Testis (tissue), 3 donors: Measurements from ENCODE around the gene OR7A5. TPM values are rescaled to one million over a fixed set of nuclear protein-coding genes. Genes with fewer than 3 reads are reported as not detected.

ENCODE experiments used
- DNase-seq: peaks from one replicate; pipeline ENCODE4 v3.0.0-alpha.2; 2019
- H3K27ac ChIP-seq, 2 donors: fragments of 200-600 bp; sonication (generic); one replicate each; pipeline ENCODE4 v1.5.1; 2019
- H3K27me3 ChIP-seq: fragments of 200-600 bp; sonication (generic); one replicate; pipeline ENCODE4 v1.5.1; 2019
- H3K36me3 ChIP-seq: fragments of 200-600 bp; sonication (generic); one replicate; pipeline ENCODE4 v1.5.1; 2017; ENCODE audit warnings: low read depth; ENCODE audit errors: missing control alignments
- H3K4me1 ChIP-seq: fragments of 200-600 bp; sonication (generic); one replicate; pipeline ENCODE4 v1.5.1; 2019
- H3K4me3 ChIP-seq, 2 donors: fragments of 200-600 bp; sonication (generic); one replicate each; pipeline ENCODE4 v1.5.1; 2017 to 2019
- H3K9me3 ChIP-seq: fragments of 200-600 bp; sonication (generic); one replicate; pipeline ENCODE4 v1.5.1; 2017
- POLR2A ChIP-seq: fragments of 450-650 bp; IDR thresholded peaks from one replicate; pipeline ENCODE4 v1.6.1; 2017; ENCODE audit warnings: antibody characterized with exemption, mild to moderate bottlenecking, moderate library complexity
- WGBS, 2 donors: methylation state at CpG; one replicate each; pipeline ENCODE4 v1.1.5; 2018; 5-methylcytosine and 5-hydroxymethylcytosine counted together
- intact Hi-C: fragments of 100-400 bp; cut with DNase I; formaldehyde crosslinking; loops from one replicate; pipeline ENCODE4 v1.15.1; 2023; ENCODE audit warnings: low total_unique reads
- polyA plus RNA-seq: library from polyadenylated mRNA; stranded (reverse); fragments of 350-450 nt; fragmentation: Illumina TruSeq; extraction: RNeasy Lipid Tissue Mini Kit (QIAGEN cat#74804); gene quantifications from one replicate; pipeline ENCODE4 v1.2.3, GENCODE V29; 2014; ENCODE audit warnings: low read depth, low replicate concordance; ENCODE audit not compliant: insufficient read depth
- total RNA-seq, 2 donors: library from RNA; depleted of rRNA; stranded (reverse); fragments of >200 nt; gene quantifications; one replicate each; pipeline ENCODE4 v1.2.3, GENCODE V29; 2016
- TF ChIP-seq, protein P1 (sequence below), 3 experiments: fragments of 450-650 bp in 2 of 3; fragments of 200-600 bp in 1 of 3; sonication (generic) in 1 of 3; IDR thresholded peaks; one replicate each; pipeline ENCODE4 v1.5.1; 2016 to 2019; ENCODE audit warnings: antibody characterized with exemption in 3 of 3, mild to moderate bottlenecking in 2 of 3, moderate library complexity in 1 of 3

OR7A5 gene
- total and polyA plus RNA-seq, 3 donors from 2014 or later = 3.3 to 4.3 (median 3.7) TPM

DNA sequence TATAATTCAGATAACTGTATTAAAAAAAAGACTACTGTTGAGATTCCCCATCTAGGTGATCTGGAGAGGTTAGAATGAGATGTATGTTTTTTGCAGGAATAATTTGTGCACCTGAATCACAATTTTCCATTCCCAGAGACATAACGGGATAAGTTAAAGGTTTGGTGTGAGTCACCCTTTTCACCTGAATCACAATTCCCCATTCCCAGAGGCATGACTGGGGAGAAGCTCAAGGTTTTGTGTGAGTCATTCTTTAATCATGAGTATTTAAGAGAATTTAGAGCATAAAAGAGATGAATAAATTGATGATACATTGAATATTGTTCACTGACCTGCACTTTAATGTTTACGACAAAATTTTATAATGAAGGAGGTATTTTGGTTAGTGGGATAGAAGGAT lies 9.0 kb downstream of the OR7A5 start:
- 92 to 93% methylated on average over 2 of the region's 2 CpGs for WGBS, 2 donors
- Histone ChIP-seq H3K27ac (no peak overlapping the region), H3K27me3 (no peaks in the 10 kb centered on the region), H3K4me1 (no peaks in the 10 kb centered on the region), H3K9me3 (no peaks in the 10 kb centered on the region), H3K36me3 (no peaks in the 10 kb centered on the region), H3K4me3 (no peak overlapping the region)
- DNase-seq = no peak
- intact Hi-C loops = no loop called here
- TF ChIP-seq, protein P1, sequence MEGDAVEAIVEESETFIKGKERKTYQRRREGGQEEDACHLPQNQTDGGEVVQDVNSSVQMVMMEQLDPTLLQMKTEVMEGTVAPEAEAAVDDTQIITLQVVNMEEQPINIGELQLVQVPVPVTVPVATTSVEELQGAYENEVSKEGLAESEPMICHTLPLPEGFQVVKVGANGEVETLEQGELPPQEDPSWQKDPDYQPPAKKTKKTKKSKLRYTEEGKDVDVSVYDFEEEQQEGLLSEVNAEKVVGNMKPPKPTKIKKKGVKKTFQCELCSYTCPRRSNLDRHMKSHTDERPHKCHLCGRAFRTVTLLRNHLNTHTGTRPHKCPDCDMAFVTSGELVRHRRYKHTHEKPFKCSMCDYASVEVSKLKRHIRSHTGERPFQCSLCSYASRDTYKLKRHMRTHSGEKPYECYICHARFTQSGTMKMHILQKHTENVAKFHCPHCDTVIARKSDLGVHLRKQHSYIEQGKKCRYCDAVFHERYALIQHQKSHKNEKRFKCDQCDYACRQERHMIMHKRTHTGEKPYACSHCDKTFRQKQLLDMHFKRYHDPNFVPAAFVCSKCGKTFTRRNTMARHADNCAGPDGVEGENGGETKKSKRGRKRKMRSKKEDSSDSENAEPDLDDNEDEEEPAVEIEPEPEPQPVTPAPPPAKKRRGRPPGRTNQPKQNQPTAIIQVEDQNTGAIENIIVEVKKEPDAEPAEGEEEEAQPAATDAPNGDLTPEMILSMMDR (IDR thresholded peaks at IDR 0.05) = no peak
- TF ChIP-seq POLR2A = no peak

DNA sequence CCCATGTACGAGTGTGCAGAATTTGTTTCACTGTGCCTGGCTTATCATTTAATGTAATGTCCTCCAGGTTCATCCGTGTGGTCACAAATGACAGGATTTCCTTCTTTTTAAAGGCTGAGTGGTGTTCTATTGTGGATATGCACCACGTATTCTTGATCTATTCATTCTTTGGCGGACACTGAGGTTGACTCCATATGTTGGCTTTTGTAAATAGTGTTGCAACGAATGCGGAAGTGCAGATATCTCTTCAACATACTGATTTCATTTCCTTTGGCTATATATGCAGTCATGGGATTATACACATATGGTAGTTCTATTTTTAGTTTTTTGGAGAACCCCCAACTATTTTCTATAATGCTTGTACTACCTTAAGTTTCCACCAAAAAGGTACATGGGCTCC lies 13.0 kb downstream of the OR7A5 start:
- WGBS, 2 donors = 61 to 64% methylated on average over 6 of the region's 6 CpGs
- intact Hi-C loops = no loop called here
- Histone ChIP-seq H3K27me3 (no peaks in the 10 kb centered on the region), H3K36me3 (no peaks in the 10 kb centered on the region), H3K9me3 (no peaks in the 10 kb centered on the region), H3K4me3 (no peak overlapping the region), H3K27ac (no peak overlapping the region), H3K4me1 (no peaks in the 10 kb centered on the region)
- TF ChIP-seq POLR2A = no peak
- TF ChIP-seq, protein P1 (IDR thresholded peaks at IDR 0.05) = no peak
- DNase-seq = no peak

DNA sequence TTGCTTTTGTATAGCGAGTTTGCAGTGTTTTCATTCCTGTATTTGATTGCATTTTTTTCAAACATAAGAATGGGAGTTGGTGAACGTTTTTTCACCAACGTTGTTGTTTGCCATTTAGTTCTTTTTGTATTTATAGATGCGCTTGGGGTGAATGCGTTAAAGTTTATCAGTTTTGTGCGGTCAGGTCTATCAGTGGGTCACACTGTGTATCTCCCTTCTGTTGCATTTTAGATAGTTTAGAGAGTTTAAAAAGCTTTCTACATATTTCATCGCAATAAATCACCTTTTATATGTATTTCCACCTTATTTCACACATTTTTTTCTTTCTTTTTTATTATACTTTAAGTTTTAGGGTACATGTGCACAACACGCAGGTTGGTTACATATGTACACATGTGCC lies 16.4 kb downstream of the OR7A5 start:
- intact Hi-C loops = no loop called here
- no peak for DNase-seq
- no peaks in the 10 kb centered on the region for H3K9me3 ChIP-seq
- H3K36me3 ChIP-seq = no peaks in the 10 kb centered on the region
- TF ChIP-seq POLR2A = no peak
- TF ChIP-seq, protein P1 (IDR thresholded peaks at IDR 0.05) = no peak
- no peaks in the 10 kb centered on the region for H3K27me3 ChIP-seq
- 53 to 55% methylated on average over 8 of the region's 8 CpGs for WGBS, 2 donors
- no peaks in the 10 kb centered on the region for H3K4me1 ChIP-seq
- H3K27ac ChIP-seq = no peak overlapping the region
- H3K4me3 ChIP-seq = no peak overlapping the region

DNA sequence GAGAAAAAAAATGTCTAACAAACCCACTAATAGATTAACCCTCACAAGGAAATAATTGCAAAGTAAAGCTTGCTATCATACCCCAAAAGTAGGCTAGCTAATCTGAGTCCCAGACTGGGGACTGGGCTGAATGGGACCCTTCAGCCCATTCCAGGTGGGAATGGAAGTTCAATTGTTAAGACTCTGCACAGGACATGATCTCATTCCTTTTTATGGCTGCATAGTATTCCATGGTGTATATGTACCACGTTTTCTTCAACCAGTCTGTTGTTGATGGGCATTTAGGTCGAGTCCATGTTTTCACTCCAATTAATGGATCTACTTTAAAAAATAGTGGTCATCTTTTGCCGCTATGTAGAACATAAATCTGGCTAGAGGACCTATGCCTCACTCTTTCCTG lies 17.9 kb downstream of the OR7A5 start:
- no peaks in the 10 kb centered on the region for H3K36me3 ChIP-seq
- 63 to 64% methylated on average over 3 of the region's 3 CpGs for WGBS, 2 donors
- no peaks in the 10 kb centered on the region for H3K9me3 ChIP-seq
- H3K4me1 ChIP-seq = no peaks in the 10 kb centered on the region
- no peak overlapping the region for H3K4me3 ChIP-seq
- no peak for DNase-seq
- TF ChIP-seq, protein P1 (IDR thresholded peaks at IDR 0.05) = no peak
- no peak for TF ChIP-seq POLR2A
- no peak overlapping the region for H3K27ac ChIP-seq
- no peaks in the 10 kb centered on the region for H3K27me3 ChIP-seq
- intact Hi-C loops = no loop called here

DNA sequence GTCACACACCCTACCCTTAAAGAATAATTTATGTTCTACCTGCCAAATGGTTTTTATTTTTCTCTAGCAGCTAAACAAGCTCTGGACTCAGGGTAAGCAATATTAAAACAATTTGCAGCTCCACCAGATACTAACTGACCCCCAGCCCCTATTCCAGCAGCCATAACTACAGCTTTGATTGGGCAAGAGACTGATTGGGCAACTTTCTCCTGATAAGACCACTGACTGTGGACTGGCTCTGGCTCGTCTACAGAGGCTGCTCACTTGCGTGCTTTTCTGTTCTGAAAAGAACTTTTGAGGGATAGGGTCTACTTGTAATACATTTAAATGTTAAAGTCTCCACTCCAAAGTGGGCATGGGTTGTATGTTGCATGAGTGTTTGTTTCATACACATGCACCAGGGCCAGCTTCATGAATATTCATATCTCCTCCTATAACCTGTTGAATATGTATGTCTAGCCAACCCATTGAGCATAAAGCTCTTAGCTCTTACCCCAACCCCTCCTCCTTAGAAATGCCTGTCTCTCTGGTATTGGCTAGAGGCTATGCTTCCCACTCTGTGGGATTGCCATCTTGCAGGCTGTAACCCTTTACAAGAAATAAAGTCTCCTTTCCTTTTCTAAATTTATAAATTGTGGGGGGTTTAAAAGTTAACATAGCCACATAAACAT lies 19.9 kb downstream of the OR7A5 start:
- no peaks in the 10 kb centered on the region for H3K9me3 ChIP-seq
- TF ChIP-seq, protein P1 (IDR thresholded peaks at IDR 0.05) = no peak
- TF ChIP-seq POLR2A = no peak
- H3K4me3 ChIP-seq = no peak overlapping the region
- H3K27ac ChIP-seq = no peak overlapping the region
- H3K36me3 ChIP-seq = no peaks in the 10 kb centered on the region
- no peaks in the 10 kb centered on the region for H3K27me3 ChIP-seq
- DNase-seq = no peak
- WGBS, 2 donors = 73 to 76% methylated on average over 2 of the region's 2 CpGs
- H3K4me1 ChIP-seq = no peaks in the 10 kb centered on the region
- intact Hi-C loops = no loop called here
